Erythroblast (primary cell): Measurements from ENCODE around the gene ITGB1.

Source experiments
- GATA1 ChIP-seq: IDR thresholded peaks from 2 replicates; pipeline ENCODE4 v1.6.1; 2011; ENCODE audit warnings: low read depth, mild to moderate bottlenecking, control low read depth, low read length, moderate library complexity
- POLR2A ChIP-seq: IDR thresholded peaks from 2 replicates; pipeline ENCODE4 v1.6.1; 2011; ENCODE audit warnings: mild to moderate bottlenecking, low read length

DNA sequence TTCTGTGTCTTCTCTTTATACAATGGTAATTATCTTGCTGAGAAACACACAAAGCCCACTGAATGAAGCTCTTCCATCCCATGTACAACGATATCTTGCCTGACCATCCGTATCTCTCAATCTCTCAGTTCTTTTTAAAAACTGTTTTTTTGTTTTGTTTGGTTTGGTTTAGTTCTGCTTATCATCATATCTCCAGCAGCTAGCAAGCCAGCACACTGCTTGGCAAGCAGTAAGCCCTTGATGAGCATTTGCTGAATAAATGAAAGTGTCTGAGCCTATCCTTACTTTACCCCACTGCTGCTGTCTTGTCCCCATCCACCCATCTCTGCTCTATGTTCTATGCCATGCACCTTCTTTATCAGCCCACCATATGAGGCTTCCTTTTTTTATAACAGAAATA, 34.2 kb downstream of the ITGB1 start:
- TF ChIP-seq POLR2A (no peak), GATA1 (no peak)
